HEK293 (cell line): ENCODE results near the gene CLASP1.

Experiments
- CTCF ChIA-PET: fragments of 350-600 bp; formaldehyde crosslinking; extraction: SDS; loops from one replicate; lab custom pipeline; 2021; ENCODE audit warnings: antibody characterized with exemption; lab: Yijun Ruan, JAX
- POLR2A ChIA-PET: fragments of 300-600 bp; formaldehyde crosslinking; extraction: SDS; loops from one replicate; lab custom pipeline; 2020; ENCODE audit warnings: antibody characterized with exemption, inconsistent platforms; lab: Yijun Ruan, JAX
- H3K27ac ChIP-seq: fragments of 200-500 bp; sonication (Bioruptor generic); 2 replicates; pipeline ENCODE4 v1.5.1; 2014; ENCODE audit warnings: low read depth, low read length, control low read depth, inconsistent platforms; ENCODE audit errors: extremely low read depth
- H3K36me3 ChIP-seq, 2 experiments: fragments of 200-500 bp in 1 of 2; sonication (Bioruptor generic) in 1 of 2; 1 replicate in 1 of 2; 2 replicates in 1 of 2; pipeline ENCODE4 v1.5.1; 2014 to 2017; ENCODE audit warnings: inconsistent platforms in 2 of 2, low read length in 2 of 2; ENCODE audit not compliant: control insufficient read depth in 2 of 2, insufficient read depth in 1 of 2
- H3K4me1 ChIP-seq: fragments of 200-500 bp; sonication (Bioruptor generic); 2 replicates; pipeline ENCODE4 v1.5.1; 2014; ENCODE audit warnings: mild to moderate bottlenecking, low read length, inconsistent platforms; ENCODE audit not compliant: control insufficient read depth, insufficient read depth
- H3K4me3 ChIP-seq: 2 replicates; pipeline ENCODE4 v1.5.1; 2011; ENCODE audit warnings: low read depth, mild to moderate bottlenecking, control low read depth, low read length, moderate library complexity
- H3K9me3 ChIP-seq: fragments of 200-500 bp; sonication (Bioruptor generic); 2 replicates; pipeline ENCODE4 v1.5.1; 2014; ENCODE audit warnings: low read depth, low read length, inconsistent platforms; ENCODE audit not compliant: control insufficient read depth, insufficient read depth
- GLI4 ChIP-seq: fragments of 450-650 bp; formaldehyde crosslinking; IDR thresholded peaks from 2 replicates; pipeline ENCODE4 v1.5.1; 2016; ENCODE audit warnings: missing biosample characterization, missing genetic modification characterization
- IKZF3 ChIP-seq: fragments of 450-650 bp; IDR thresholded peaks from 2 replicates; pipeline ENCODE4 v1.5.0; 2018; ENCODE audit warnings: missing biosample characterization, mild to moderate bottlenecking, missing genetic modification characterization, moderate library complexity
- MYNN ChIP-seq: fragments of 450-650 bp; formaldehyde crosslinking; IDR thresholded peaks from 2 replicates; pipeline ENCODE4 v1.5.1; 2016; ENCODE audit warnings: missing biosample characterization, missing genetic modification characterization, borderline replicate concordance
- OSR2 ChIP-seq: fragments of 450-650 bp; formaldehyde crosslinking; IDR thresholded peaks from 2 replicates; pipeline ENCODE4 v1.5.1; 2016; ENCODE audit warnings: missing biosample characterization, missing genetic modification characterization
- ZFHX2 ChIP-seq: fragments of 450-650 bp; formaldehyde crosslinking; conservative IDR thresholded peaks from 2 replicates; pipeline ENCODE4 v1.5.1; 2016; ENCODE audit warnings: missing biosample characterization, missing genetic modification characterization
- ZFP37 ChIP-seq: fragments of 450-650 bp; formaldehyde crosslinking; IDR thresholded peaks from 2 replicates; pipeline ENCODE4 v1.5.1; 2016; ENCODE audit warnings: missing biosample characterization, missing genetic modification characterization
- ZNF114 ChIP-seq: fragments of 450-650 bp; formaldehyde crosslinking; IDR thresholded peaks from 2 replicates; pipeline ENCODE4 v1.5.0; 2017; ENCODE audit warnings: missing biosample characterization, missing genetic modification characterization
- ZNF133 ChIP-seq: fragments of 450-650 bp; formaldehyde crosslinking; IDR thresholded peaks from 2 replicates; pipeline ENCODE4 v1.5.1; 2016; ENCODE audit warnings: missing biosample characterization, missing genetic modification characterization
- ZNF248 ChIP-seq: fragments of 450-650 bp; formaldehyde crosslinking; IDR thresholded peaks from 2 replicates; pipeline ENCODE4 v1.5.1; 2017; ENCODE audit warnings: missing biosample characterization, missing genetic modification characterization
- ZNF544 ChIP-seq: fragments of 450-650 bp; formaldehyde crosslinking; IDR thresholded peaks from 2 replicates; pipeline ENCODE4 v1.5.0; 2017; ENCODE audit warnings: missing biosample characterization, missing genetic modification characterization
- ZNF561 ChIP-seq: fragments of 450-650 bp; IDR thresholded peaks from 2 replicates; pipeline ENCODE4 v1.5.1; 2018; ENCODE audit warnings: missing biosample characterization, missing genetic modification characterization, borderline replicate concordance
- ZNF623 ChIP-seq: fragments of 450-650 bp; formaldehyde crosslinking; IDR thresholded peaks from 2 replicates; pipeline ENCODE4 v1.5.1; 2016; ENCODE audit warnings: missing biosample characterization, missing genetic modification characterization
- ZNF670 ChIP-seq: fragments of 450-650 bp; formaldehyde crosslinking; IDR thresholded peaks from 2 replicates; pipeline ENCODE4 v1.5.1; 2016; ENCODE audit warnings: missing biosample characterization, missing genetic modification characterization, low read depth
- ZSCAN4 ChIP-seq: fragments of 450-650 bp; formaldehyde crosslinking; IDR thresholded peaks from 2 replicates; pipeline ENCODE4 v1.5.1; 2017; ENCODE audit warnings: missing biosample characterization, missing genetic modification characterization
- TF ChIP-seq, protein P1 (sequence below): fragments of 450-650 bp; formaldehyde crosslinking; IDR thresholded peaks from 2 replicates; pipeline ENCODE4 v1.5.1; 2016; ENCODE audit warnings: missing biosample characterization, missing genetic modification characterization
- TF ChIP-seq, protein P2 (sequence below): fragments of 450-650 bp; formaldehyde crosslinking; IDR thresholded peaks from 2 replicates; pipeline ENCODE4 v1.5.1; 2016; ENCODE audit warnings: missing biosample characterization, missing genetic modification characterization

Gene CLASP1

GRCh38 chr2:121349721-121350401 lies 299.4 kb downstream of the CLASP1 start (continued):
- TF ChIP-seq, protein P1, sequence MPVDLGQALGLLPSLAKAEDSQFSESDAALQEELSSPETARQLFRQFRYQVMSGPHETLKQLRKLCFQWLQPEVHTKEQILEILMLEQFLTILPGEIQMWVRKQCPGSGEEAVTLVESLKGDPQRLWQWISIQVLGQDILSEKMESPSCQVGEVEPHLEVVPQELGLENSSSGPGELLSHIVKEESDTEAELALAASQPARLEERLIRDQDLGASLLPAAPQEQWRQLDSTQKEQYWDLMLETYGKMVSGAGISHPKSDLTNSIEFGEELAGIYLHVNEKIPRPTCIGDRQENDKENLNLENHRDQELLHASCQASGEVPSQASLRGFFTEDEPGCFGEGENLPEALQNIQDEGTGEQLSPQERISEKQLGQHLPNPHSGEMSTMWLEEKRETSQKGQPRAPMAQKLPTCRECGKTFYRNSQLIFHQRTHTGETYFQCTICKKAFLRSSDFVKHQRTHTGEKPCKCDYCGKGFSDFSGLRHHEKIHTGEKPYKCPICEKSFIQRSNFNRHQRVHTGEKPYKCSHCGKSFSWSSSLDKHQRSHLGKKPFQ = no peak
- TF ChIP-seq ZSCAN4 (tag by site-specific recombination) = no peak

GRCh38 chr2:121348128-121348740 lies 301.0 kb downstream of the CLASP1 start:
- ChIA-PET POLR2A (no interaction called here), CTCF (interaction anchor here (0.7 to 2.6 kb wide), 3 partner anchors 10 to 251 kb away, joined by 3 to 9 read pairs (median 3); no protein-coding TSS in a partner anchor)
- TF ChIP-seq ZFHX2 (tag by site-specific recombination) (no peak), ZNF114 (tag by site-specific recombination) (no peak), MYNN (no peak), OSR2 (tag by site-specific recombination) (no peak), IKZF3 (no peak)
- Histone ChIP-seq H3K27ac (no peak overlapping the region), H3K4me1 (no peaks in the 10 kb centered on the region), H3K9me3 (no peaks in the 10 kb centered on the region), H3K36me3 (peaks cover 4 to 87% of the 10 kb centered on the region in 2 experiments; a peak in 2 of 3 replicates), H3K4me3 (no peak overlapping the region)

DNA sequence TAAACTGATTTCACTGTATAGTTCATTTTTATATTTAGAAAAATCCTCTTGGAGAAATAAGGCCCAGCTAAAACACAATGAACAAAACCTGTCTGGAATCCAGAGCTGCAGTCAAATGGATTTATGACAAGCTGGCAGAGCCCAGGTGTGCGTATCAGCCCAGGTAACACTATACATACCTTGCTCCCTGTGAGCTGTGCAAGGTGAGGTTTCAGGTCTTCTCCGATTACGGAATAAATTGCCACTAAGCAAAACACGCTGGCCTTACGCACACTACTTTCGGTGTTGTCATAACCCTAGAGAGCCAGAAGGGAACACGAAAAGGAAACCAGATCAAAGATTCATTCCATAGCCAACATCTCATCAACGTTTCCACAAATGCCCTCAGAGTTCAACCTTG lies 302.4 kb downstream of the CLASP1 start:
- no peak overlapping the region for H3K4me3 ChIP-seq
- H3K36me3 ChIP-seq = peaks cover 8 to 78% of the 10 kb centered on the region in 2 experiments; a peak in 2 of 3 replicates
- CTCF ChIA-PET = interaction anchor here (0.6 to 4.0 kb wide), 5 partner anchors 8 to 724 kb away, joined by 3 to 20 read pairs (median 5); no protein-coding TSS in a partner anchor
- no peak for TF ChIP-seq ZNF670 (tag by site-specific recombination)
- TF ChIP-seq ZNF133 (tag by site-specific recombination) = no peak
- no peak for TF ChIP-seq GLI4 (tag by site-specific recombination)
- no peak for TF ChIP-seq ZNF561 (tag by site-specific recombination)
- no peak for TF ChIP-seq OSR2 (tag by site-specific recombination)
- no peak for TF ChIP-seq ZNF623
- TF ChIP-seq ZNF544 = no peak
- TF ChIP-seq, protein P2, sequence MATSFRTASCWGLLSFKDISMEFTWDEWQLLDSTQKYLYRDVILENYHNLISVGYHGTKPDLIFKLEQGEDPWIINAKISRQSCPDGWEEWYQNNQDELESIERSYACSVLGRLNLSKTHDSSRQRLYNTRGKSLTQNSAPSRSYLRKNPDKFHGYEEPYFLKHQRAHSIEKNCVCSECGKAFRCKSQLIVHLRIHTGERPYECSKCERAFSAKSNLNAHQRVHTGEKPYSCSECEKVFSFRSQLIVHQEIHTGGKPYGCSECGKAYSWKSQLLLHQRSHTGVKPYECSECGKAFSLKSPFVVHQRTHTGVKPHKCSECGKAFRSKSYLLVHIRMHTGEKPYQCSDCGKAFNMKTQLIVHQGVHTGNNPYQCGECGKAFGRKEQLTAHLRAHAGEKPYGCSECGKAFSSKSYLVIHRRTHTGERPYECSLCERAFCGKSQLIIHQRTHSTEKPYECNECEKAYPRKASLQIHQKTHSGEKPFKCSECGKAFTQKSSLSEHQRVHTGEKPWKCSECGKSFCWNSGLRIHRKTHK (tag by site-specific recombination) = no peak
- H3K9me3 ChIP-seq = no peaks in the 10 kb centered on the region
- H3K27ac ChIP-seq = no peak overlapping the region
- no peaks in the 10 kb centered on the region for H3K4me1 ChIP-seq
- POLR2A ChIA-PET = no interaction called here

- Histone ChIP-seq H3K27ac (no peak overlapping the region), H3K9me3 (no peaks in the 10 kb centered on the region), H3K4me3 (no peak overlapping the region), H3K4me1 (no peaks in the 10 kb centered on the region), H3K36me3 (peaks cover 8 to 75% of the 10 kb centered on the region in 2 experiments; a peak in 2 of 3 replicates)
- TF ChIP-seq ZFP37 (no peak), ZNF248 (tag by site-specific recombination) (no peak)
- CTCF ChIA-PET = interaction anchor here (0.6 to 4.0 kb wide), 4 partner anchors 9 to 724 kb away, joined by 3 to 20 read pairs (median 7); no protein-coding TSS in a partner anchor
- POLR2A ChIA-PET = no interaction called here
Measured at GRCh38 chr2:121346407-121346806, 302.9 kb downstream of the CLASP1 start.
